Smooth muscle cell (in vitro differentiated cells): ENCODE results near the gene SFMBT2. TPM values are rescaled to one million over a fixed set of nuclear protein-coding genes. Genes with fewer than 3 reads are reported as not detected.

ENCODE experiments used
- DNase-seq: peaks from one replicate; lab custom pipeline; 2025; ENCODE audit not compliant: unreplicated experiment; lab: John Stamatoyannopoulos, UW
- H2AFZ ChIP-seq: fragments of 200-600 bp; sonication (generic); 2 replicates; pipeline ENCODE4 v1.6.0; 2016; ENCODE audit warnings: antibody characterized with exemption, low read depth, mild to moderate bottlenecking
- H3F3A ChIP-seq: fragments of 200-600 bp; sonication (generic); 2 replicates; pipeline ENCODE4 v1.6.0; 2017; ENCODE audit warnings: antibody characterized with exemption, low read depth
- H3K27ac ChIP-seq: fragments of 200-600 bp; sonication (generic); 2 replicates; pipeline ENCODE4 v1.5.1; 2016; ENCODE audit warnings: low read depth, mild to moderate bottlenecking
- H3K27me3 ChIP-seq: fragments of 200-600 bp; sonication (generic); 2 replicates; pipeline ENCODE4 v1.6.1; 2016; ENCODE audit warnings: low read depth, mild to moderate bottlenecking
- H3K36me3 ChIP-seq: fragments of 200-600 bp; sonication (generic); 2 replicates; pipeline ENCODE4 v1.5.1; 2016; ENCODE audit warnings: low read depth
- H3K4me1 ChIP-seq: fragments of 200-600 bp; sonication (generic); 2 replicates; pipeline ENCODE4 v1.5.1; 2016; ENCODE audit warnings: low read depth
- H3K4me2 ChIP-seq: fragments of 200-600 bp; sonication (generic); 2 replicates; pipeline ENCODE4 v1.6.0; 2016; ENCODE audit warnings: mild to moderate bottlenecking
- H3K4me3 ChIP-seq: fragments of 200-600 bp; sonication (generic); 2 replicates; pipeline ENCODE4 v1.5.1; 2016; ENCODE audit warnings: mild to moderate bottlenecking
- H3K79me2 ChIP-seq: fragments of 200-600 bp; sonication (generic); 2 replicates; pipeline ENCODE4 v1.6.0; 2016; ENCODE audit warnings: low read depth, mild to moderate bottlenecking
- H3K9ac ChIP-seq: fragments of 200-600 bp; sonication (generic); 2 replicates; pipeline ENCODE4 v1.6.0; 2016; ENCODE audit warnings: low read depth
- H3K9me3 ChIP-seq: fragments of 200-600 bp; sonication (generic); replicated peaks from 2 replicates; pipeline ENCODE4 v1.5.1; 2016; ENCODE audit warnings: low read depth
- H4K20me1 ChIP-seq: fragments of 200-600 bp; sonication (generic); 2 replicates; pipeline ENCODE4 v1.6.0; 2016; ENCODE audit warnings: low read depth
- CTCF ChIP-seq: fragments of 200-600 bp; sonication (generic); IDR thresholded peaks from 2 replicates; pipeline ENCODE4 v1.5.1; 2017; ENCODE audit warnings: borderline replicate concordance, mild to moderate bottlenecking, antibody characterized with exemption; ENCODE audit not compliant: insufficient read depth, poor library complexity, severe bottlenecking
- WGBS: methylation state at CpG from one replicate; pipeline ENCODE4 v1.1.7; 2016; ENCODE audit warnings: low lambda C conversion rate; 5-methylcytosine and 5-hydroxymethylcytosine counted together
- polyA plus RNA-seq: library from polyadenylated mRNA; unstranded; fragments of >200 nt; fragmentation: Nextera tagmentation; extraction: Ambion mirVana; gene quantifications from 2 replicates; pipeline ENCODE4 v1.2.1, GENCODE V29; 2016
- total RNA-seq: library from RNA; depleted of rRNA; stranded (reverse); fragments of >200 nt; gene quantifications from 2 replicates; pipeline ENCODE4 v1.2.3, GENCODE V29; 2014

SFMBT2 gene
- total and polyA plus RNA-seq, 2 experiments from 2014 or later: 0.90 to 1.4 TPM

GRCh38 chr10:7401156-7401555 is 9.7 kb downstream of the SFMBT2 start:
- Histone ChIP-seq H3K27me3 (peaks cover 12% of the 10 kb centered on the region), H3F3A (no peaks in the 10 kb centered on the region), H4K20me1 (peaks cover 3% of the 10 kb centered on the region), H3K4me1 (no peaks in the 10 kb centered on the region), H3K79me2 (no peaks in the 10 kb centered on the region), H3K27ac (no peak overlapping the region), H3K4me3 (no peak overlapping the region), H3K9me3 (no peaks in the 10 kb centered on the region), H3K4me2 (no peak overlapping the region), H3K9ac (no peak overlapping the region), H2AFZ (no peak overlapping the region), H3K36me3 (no peaks in the 10 kb centered on the region)
- TF ChIP-seq CTCF: no peak
- whole genome bisulfite sequencing: 90% methylated on average over 6 of the region's 6 CpGs
- DNase-seq: no peak

- Histone ChIP-seq H3K27me3 (peaks cover 12% of the 10 kb centered on the region), H3K79me2 (no peaks in the 10 kb centered on the region), H4K20me1 (peaks cover 3% of the 10 kb centered on the region), H3K4me2 (no peak overlapping the region), H3K9me3 (no peaks in the 10 kb centered on the region), H3K4me3 (no peak overlapping the region), H3K9ac (no peak overlapping the region), H2AFZ (no peak overlapping the region), H3K27ac (no peak overlapping the region), H3K36me3 (no peaks in the 10 kb centered on the region), H3K4me1 (no peaks in the 10 kb centered on the region), H3F3A (no peaks in the 10 kb centered on the region)
- 72% methylated on average over 10 of the region's 10 CpGs for WGBS
- DNase-seq: no peak
- TF ChIP-seq CTCF: no peak
These were observed 10.6 kb downstream of the SFMBT2 start for GRCh38 chr10:7400068-7400715.

- DNase-seq: no peak
- Histone ChIP-seq H3K79me2 (no peaks in the 10 kb centered on the region), H3K4me1 (no peaks in the 10 kb centered on the region), H3K4me2 (no peak overlapping the region), H2AFZ (no peak overlapping the region), H3K27me3 (peaks cover 12% of the 10 kb centered on the region), H4K20me1 (peaks cover 3% of the 10 kb centered on the region), H3K27ac (no peak overlapping the region), H3K9ac (no peak overlapping the region), H3K9me3 (no peaks in the 10 kb centered on the region), H3K4me3 (no peak overlapping the region), H3K36me3 (no peaks in the 10 kb centered on the region), H3F3A (no peaks in the 10 kb centered on the region)
- WGBS: 82% methylated on average over 3 of the region's 3 CpGs
- no peak for TF ChIP-seq CTCF
These were observed 11.3 kb downstream of the SFMBT2 start for GRCh38 chr10:7399533-7399932.
